ENCODE data around the gene TSPAN9.

The TSPAN9 gene

DNA sequence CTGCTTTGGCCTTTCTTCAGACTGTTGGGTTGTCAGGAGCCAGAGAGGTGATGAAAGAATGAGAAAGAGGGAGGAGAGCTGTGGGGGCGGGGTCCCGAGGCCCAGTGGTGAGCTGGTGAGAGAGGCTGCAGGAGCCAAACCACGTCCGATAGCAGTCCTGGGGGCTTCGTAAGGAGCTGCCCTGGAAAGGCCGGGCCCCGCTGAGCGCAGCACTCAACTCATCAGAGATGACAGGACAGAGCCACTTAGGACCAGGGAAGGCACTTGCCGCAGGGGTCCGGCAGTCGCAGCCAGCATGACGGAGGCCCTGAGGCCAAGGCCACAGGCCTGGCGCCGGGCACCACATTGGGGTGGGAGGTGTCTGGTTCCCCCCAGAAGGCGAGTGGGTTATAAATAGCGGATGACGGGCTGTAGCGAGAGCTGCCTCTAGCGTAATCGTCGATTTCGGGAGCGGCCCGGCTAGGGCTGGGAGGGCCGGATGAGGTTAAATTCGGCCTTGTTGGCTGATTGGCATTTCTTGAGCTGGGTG lies 179.0 kb downstream of the TSPAN9 start:
- DNase-seq = no peak

DNA sequence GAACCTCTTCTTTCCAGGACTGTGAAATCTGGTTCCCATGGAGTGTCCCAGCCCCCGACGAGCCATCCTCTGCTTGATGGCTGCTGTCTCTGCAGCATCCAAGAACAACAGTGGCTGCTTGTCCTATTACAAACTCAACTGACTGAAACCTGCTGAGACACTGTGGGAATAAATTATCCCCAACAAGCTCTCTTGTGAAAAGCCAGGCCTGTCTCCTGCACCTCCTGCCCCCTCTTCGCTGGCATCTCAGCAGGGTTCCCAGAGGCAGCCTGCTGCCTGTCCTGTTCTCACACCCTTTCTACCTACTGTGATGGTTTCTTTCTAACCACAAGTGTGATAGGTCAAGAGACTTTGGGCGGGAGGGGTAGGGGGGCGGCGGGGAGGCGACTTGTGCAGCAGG lies 180.2 kb downstream of the TSPAN9 start:
- no peak for DNase-seq

DNA sequence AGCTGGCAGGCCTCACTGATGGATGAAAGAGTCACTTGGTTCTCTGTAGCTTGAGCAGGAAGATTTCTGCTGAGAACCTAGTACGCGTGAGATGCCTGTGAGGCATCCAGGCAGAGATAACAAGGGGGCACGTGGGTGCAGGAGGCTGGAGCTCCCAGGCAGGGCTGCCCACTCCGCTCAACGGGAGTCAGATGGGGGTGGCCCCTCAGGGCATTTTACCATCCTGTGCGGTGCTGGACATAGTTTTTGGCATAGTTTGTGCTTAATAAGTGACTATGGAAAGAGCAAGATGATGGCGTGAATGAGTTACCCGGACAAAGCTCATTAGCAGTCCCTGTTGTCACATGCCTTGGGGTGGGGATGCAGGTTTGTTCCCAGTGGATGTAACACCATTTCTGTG lies 182.8 kb downstream of the TSPAN9 start:
- no peak for DNase-seq

DNA sequence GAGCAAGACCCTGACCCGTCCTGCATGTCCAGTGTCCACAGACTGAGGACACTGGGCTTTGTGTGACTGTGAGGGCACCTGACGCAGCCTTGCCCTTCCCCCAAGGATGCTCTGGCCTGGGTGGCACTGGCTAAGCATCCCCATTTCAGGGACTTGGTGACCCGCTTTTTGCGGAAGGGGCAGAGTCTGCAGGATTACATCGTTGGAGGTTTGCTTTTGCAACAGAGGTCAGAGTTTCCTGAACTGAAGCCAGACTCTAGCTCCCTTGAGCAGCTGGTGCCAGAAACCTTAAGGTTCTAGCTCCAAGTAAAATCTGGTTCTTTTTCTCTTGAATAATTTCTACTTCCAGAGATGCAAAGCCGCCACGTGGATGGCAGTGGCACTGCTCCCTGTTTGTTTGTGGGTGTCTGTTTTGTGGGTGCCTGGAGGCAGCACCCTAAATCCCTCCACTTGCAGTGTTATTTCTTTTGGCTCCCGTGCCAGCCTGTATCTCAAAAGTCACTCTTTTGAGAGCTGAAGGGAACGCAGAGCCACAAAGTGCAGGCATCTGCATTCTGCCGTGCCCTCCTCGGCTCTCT lies 184.7 kb downstream of the TSPAN9 start:
- no peak for DNase-seq

DNA sequence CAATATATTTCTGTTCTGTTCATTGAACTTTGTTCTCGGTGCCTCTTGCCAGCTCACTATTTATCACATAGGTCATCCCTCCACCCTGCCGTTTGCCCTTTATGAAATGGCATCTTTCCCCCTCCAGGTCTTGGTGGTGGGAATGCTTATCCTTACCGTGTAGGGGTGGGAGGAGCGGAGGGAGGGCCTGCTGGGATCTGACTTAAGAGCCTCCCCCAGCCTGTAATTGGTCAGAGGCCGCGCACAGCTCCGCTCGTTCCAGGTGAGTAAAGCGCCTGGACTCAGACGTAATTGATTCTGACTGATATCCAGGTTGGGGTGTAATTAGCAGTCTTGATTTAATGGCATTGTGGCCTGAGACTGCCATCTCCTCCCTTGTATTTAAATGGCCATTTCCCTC lies 185.3 kb downstream of the TSPAN9 start:
- no peak for DNase-seq

GRCh38 chr12:3263282-3263681 lies 186.1 kb downstream of the TSPAN9 start:
- DNase-seq = no peak

DNA sequence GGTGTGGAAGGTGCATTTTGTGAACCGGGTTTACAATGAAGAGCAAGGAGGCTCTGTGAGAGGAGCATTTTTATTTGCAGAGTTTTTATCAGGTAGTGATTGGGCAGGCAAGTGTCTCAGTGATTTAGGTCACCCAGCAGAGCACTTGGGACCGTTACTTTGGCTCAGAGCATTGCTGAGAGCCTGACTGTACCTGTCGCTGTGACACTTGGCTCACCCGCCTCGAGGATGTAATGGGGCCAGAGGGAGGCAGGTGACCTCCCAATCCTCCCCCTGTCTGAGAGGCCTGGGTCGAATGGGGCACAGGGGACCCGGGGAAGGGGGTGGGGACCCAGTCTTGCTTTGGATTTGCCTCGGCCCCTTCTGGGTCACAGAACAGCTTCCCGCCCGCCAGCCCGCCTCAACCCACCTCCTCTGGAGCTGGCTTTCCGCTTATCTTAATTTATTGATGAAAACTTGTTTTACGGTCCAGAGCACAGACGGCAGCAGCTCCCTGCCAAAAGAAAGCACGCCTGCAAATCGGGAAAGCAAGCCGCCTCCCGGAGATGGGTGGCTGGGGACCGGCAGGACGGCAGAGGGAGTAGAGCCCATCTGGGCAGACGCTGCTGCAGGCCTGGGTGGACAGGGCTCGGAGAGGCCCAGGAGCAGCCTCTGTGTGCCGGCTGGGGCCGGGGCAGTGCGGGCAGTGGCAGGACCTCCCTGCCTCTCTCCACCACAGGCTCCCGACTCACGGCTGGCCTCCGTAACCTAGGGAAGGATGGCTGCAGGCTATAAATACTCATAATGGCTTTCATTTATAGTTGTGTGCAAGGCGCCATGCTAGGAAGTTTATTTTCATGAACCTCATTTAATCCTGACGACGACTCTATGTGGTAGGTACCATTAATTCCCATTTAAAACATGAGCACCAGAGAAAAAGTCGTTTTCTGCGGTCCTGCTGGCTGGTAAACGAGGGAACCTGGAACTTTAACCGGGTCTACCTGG lies 187.1 kb downstream of the TSPAN9 start:
- DNase-seq = no peak

- DNase-seq = no peak
Measured at GRCh38 chr12:3265406-3265805, 188.2 kb downstream of the TSPAN9 start.

- no peak for DNase-seq
Measured at GRCh38 chr12:3266638-3267037, 189.5 kb downstream of the TSPAN9 start.

DNA sequence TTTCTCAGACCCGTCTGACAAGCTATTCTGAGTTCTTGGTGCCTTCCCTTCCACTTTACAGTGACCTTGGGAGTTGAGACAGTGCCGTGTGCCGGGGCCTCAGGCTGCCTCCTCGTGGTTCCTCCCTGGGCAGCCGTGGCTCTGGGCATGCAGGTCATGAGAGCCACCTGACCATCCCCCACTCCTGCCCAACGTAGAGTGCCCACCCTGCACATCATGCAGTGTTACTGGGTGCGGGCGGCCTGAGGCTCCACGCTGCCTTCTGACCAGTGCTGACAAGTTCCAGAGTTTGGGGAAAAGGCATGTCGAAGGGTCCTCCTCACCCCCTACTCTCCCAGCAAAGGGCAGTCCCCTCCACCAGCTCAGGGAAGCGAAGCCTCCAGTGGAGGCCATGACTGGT lies 190.5 kb downstream of the TSPAN9 start:
- no peak for DNase-seq

DNA sequence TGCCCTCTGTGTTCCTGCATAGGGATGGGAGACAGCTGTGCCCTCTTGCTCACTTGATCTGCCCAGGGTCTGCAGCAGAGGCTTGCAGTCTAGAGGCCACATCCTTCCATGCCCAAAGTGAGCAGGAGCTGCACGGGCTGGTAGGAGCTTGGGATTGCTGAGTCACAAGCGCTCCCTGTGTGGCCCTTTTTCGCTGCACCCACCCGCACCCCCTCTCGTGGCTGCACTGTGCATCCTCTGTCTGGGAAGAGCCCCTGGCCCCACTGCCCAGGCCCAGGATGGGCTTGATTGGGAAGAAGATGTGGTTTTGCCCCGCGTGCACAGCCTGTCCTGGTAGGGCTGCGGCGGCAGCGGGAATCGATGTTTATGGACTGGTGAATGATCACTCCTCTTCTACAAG lies 192.4 kb downstream of the TSPAN9 start:
- DNase-seq = no peak

- no peak for DNase-seq
Measured at GRCh38 chr12:3271146-3271545, 194.0 kb downstream of the TSPAN9 start.

DNA sequence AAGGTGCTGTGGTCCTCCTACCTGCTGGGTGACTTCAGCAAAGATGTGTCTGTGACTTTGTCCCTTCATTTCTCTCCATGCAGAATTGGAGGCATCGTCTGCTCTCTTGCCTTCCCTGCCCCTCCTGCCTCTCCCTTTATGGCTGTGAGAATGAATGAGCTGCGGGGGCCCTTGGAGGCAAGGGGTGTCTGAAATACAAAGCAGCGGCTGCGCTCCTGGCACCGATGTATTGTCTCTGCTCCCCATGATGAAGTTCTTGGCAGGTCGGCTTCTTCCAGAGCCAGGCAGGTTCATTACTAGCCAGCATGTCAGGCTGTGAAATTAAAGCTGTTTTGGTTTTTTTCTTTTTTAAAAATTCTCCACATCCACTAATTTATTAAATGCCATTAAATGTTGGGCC lies 194.5 kb downstream of the TSPAN9 start:
- no peak for DNase-seq

- DNase-seq = no peak
Measured at GRCh38 chr12:3272958-3273357, 195.8 kb downstream of the TSPAN9 start.

- no peak for DNase-seq
Measured at GRCh38 chr12:3273409-3273853, 196.3 kb downstream of the TSPAN9 start.

GRCh38 chr12:3274664-3275063 lies 197.5 kb downstream of the TSPAN9 start:
- DNase-seq = no peak

GRCh38 chr12:3275171-3276041 lies 198.2 kb downstream of the TSPAN9 start:
- DNase-seq = no peak

GRCh38 chr12:3276226-3276625 lies 199.0 kb downstream of the TSPAN9 start:
- no peak for DNase-seq

- DNase-seq = no peak
Measured at GRCh38 chr12:3277306-3277943, 200.2 kb downstream of the TSPAN9 start.

DNA sequence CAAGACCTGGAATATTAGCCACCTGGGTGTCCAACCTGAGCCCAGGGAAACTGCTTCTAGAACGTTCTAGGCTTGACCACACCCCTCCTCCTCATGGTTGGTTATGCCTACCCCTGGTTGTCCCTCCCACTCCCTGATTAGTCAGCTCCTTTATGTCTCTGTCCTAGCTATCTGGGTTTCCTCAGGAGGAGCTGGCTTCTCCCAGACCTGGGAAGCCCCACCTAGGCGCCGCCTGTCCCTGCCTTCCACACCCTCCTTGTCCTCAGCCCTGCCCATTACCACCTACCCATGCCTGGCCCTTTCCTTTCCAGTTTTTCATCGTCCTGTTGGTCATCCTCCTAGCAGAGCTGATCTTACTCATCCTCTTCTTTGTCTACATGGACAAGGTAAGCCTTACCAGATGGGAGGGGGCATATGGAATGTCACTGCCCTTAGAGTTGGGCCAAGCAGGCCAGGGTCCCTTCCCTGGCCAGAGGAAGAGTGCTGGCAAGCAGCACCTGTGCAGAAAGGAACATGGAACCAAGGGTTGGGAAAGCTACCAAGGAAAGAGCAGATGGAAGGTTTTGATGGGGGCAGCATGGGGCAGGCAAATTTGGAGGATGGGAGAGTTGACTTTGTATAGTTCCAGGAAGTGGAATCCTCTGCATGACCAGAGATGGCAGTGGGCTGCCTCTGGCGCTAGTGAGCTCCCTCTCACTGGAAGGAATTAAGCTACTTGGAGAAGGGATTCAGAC lies 201.7 kb downstream of the TSPAN9 start:
- no peak for DNase-seq

DNA sequence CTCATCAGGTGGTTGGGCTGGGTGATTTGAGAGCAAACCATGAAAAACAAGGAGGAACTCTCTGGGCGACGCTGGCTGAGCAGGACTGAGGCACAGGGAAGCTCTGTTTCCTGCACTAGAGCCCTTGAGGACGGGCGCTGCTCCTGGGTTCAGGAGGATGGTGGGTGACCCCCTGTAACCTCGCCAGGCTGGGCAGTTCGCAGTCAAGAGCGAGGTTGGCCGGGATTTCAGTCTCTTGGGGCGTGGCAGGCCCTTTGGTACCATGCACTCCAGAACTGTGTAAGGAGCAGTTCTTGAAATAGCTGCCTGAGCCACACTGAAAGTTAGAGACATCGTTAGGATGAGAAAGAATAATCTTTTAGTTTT lies 202.2 kb downstream of the TSPAN9 start:
- DNase-seq = no peak

- DNase-seq = no peak
Measured at GRCh38 chr12:3279832-3280231, 202.7 kb downstream of the TSPAN9 start.

Data from NCI-H510A (cell line).